ENCODE measurements around the gene POLR2J3.
"Not testable (repeated sequence)": the region's sequence is repeated elsewhere in the genome, so short reads cannot be mapped to it uniquely, and the experiment has no call there.

GRCh38 chr7:102604431-102605145 is 32.2 kb upstream of the POLR2J3 start:
- TF ChIP-seq POLR2A, CTCF (IDR thresholded peaks at IDR 0.05): not testable (repeated sequence)

Measured in uterus (tissue), 2 donors.